Caki2 (cell line): ENCODE results near the gene MGST2. TPM values are rescaled to one million over a fixed set of nuclear protein-coding genes. Genes with fewer than 3 reads are reported as not detected.

Source experiments
- DNase-seq: peaks from one replicate; pipeline ENCODE4 v3.0.0-alpha.2; 2015; ENCODE audit warnings: low read depth
- in situ Hi-C: cut with HindIII; loops from 2 replicates; pipeline ENCODE4 v1.10.0; 2016; ENCODE audit warnings: low sequenced_read_pairs, low pct_unique_long_range_greater_than_20kb, mixed read lengths
- total RNA-seq: library from RNA; depleted of rRNA; stranded (reverse); fragments of >200 nt; shearing (Covaris generic); gene quantifications from 2 replicates; pipeline ENCODE4 v1.2.3, GENCODE V29; 2014; ENCODE audit warnings: low replicate concordance; rRNA removed

The MGST2 gene
- total RNA-seq, 1 experiment from 2014 or later = 54.0 TPM

DNA sequence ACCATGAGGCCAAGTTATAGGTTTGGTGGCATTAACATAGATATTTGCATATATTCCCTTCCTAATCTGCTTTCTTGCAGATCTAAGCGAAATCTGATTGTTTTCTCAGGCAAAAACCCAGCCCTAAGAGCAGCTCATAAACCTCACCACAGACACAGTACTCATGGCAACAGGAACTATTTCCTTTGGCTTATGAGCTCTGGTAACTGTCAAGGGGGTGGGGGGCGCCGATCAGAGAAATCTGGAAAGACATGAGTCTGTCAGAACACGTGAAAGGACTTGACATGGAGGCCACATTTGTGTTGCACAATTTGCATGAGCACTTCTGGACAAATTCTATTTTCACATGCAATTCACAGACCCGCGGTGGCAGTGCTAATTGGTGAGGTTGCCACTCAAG is 83.7 kb downstream of the MGST2 start:
- DNase-seq = no peak
- in situ Hi-C loops = no loop called here

DNA sequence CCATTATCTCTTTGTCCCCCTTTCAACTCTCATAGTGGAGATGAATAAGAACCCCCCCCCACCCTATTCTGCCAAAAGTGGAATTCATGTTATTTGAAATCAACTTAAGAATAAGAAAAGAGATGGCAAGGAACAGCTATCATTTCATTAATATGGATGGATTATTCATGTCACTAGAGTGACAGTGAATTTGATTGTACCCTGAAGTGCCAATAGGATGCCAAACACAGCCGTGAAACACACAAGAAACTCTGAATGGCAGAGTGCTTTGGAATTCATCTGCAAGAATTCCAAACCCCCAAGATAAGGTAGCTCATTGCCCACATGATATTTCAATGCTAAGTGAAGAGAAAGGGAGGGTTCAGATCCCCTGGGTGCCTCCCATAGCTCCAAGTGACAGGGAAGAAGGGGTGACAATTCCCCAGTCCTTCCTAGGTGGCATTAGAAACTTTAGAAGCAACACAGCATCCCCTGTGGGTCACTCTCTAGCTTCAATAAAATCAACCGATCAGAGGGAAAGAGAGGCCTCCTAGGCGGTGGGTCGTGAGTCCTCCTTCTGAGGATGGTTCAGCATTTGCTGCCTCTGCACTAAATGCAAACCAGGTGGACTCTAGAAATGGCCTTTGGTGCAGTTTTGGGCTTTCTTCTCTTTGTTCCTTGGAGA is 84.3 kb downstream of the MGST2 start:
- no peak for DNase-seq
- in situ Hi-C loops = no loop called here

DNA sequence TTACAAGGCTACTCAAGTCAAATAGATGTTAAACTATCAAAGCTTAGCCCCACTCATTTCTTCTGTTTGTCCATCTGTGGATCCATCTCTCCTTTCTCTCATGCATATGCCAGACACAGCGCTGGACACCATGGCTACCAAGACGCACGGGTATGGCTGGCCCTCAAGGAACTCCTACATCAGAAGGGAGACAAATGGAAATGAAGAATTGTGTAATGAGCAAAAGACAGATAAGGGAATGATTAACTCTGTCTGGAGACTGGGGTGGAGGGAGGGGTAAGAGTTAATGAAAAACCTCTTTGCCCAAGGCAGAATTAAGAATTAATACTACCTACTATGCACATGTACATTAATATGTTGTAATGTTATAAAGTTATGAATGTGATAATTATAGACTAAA is 88.1 kb downstream of the MGST2 start:
- in situ Hi-C loops = no loop called here
- DNase-seq = peak; percentile 18

Other genes starting within 250 kb of the MGST2 start
- 7.9 and 9.5 TPM in 2 replicates for gene RAB33B, start 211.7 kb upstream of the MGST2 start, total RNA-seq
- gene SETD7, start 109.6 kb upstream of the MGST2 start, total RNA-seq = 28.7 and 36.6 TPM in 2 replicates